OCI-LY7 (cell line): Measurements from ENCODE around the gene TMEM222.

Source experiments
- EZH2phosphoT487 ChIP-seq: fragments of 200-600 bp; sonication (generic); IDR thresholded peaks from 2 replicates; pipeline ENCODE4 v1.6.1; 2018; ENCODE audit warnings: low read depth, borderline replicate concordance, mild to moderate bottlenecking, mixed run types, antibody characterized with exemption, low read length, moderate library complexity, mixed read lengths
- TF ChIP-seq, protein P1 (sequence below): fragments of 200-600 bp; sonication (generic); conservative IDR thresholded peaks from 2 replicates; pipeline ENCODE4 v1.5.1; 2014; ENCODE audit warnings: mild to moderate bottlenecking, antibody characterized with exemption, low read length, moderate library complexity, mixed read lengths

DNA sequence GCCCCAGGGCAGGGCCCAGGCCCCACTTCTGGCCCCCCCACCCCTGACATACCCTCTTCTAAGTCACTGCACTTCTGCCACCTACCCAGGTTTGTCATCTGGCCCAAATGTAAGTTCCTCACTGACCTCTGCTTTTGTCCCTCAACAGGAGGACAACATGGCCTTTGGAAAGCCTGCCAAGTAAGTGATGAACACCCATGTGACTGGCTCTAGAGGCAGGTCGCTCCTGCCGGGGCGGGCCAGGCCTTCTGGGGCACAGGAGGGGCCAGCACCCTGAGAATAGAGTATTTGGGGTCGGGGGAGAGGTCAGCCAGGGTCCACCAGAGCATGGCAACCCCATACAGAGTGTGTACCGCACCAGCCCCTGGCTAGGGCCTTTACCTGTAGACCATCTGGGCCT lies 10.0 kb downstream of the TMEM222 start:
- TF ChIP-seq, protein P1, sequence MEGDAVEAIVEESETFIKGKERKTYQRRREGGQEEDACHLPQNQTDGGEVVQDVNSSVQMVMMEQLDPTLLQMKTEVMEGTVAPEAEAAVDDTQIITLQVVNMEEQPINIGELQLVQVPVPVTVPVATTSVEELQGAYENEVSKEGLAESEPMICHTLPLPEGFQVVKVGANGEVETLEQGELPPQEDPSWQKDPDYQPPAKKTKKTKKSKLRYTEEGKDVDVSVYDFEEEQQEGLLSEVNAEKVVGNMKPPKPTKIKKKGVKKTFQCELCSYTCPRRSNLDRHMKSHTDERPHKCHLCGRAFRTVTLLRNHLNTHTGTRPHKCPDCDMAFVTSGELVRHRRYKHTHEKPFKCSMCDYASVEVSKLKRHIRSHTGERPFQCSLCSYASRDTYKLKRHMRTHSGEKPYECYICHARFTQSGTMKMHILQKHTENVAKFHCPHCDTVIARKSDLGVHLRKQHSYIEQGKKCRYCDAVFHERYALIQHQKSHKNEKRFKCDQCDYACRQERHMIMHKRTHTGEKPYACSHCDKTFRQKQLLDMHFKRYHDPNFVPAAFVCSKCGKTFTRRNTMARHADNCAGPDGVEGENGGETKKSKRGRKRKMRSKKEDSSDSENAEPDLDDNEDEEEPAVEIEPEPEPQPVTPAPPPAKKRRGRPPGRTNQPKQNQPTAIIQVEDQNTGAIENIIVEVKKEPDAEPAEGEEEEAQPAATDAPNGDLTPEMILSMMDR: no peak
- no peak for TF ChIP-seq EZH2phosphoT487
